Measurements from ENCODE around the gene HDHD3. TPM values are rescaled to one million over a fixed set of nuclear protein-coding genes. Genes with fewer than 3 reads are reported as not detected.
A peak's percentile ranks its signal among the peaks of the same experiment; 100 is the strongest.
"Not testable (repeated sequence)": the region's sequence is repeated elsewhere in the genome, so short reads cannot be mapped to it uniquely, and the experiment has no call there.

The HDHD3 gene
- total and polyA plus RNA-seq, 9 donors = 4.1 to 11.3 (median 5.6) TPM

- peaks cover 14% of the 10 kb centered on the region for H3K4me1 ChIP-seq (ENCODE audit: control insufficient read depth, insufficient read depth, low read length)
- not testable (repeated sequence) for H3K27me3 ChIP-seq (ENCODE audit: control insufficient read depth, insufficient read depth, low read length); H3K9me3 ChIP-seq (replicated peaks; ENCODE audit: control insufficient read depth, low read depth, low read length); H3K27ac ChIP-seq (ENCODE audit: low read length); H3K4me3 ChIP-seq (ENCODE audit: low read length)
- peaks cover 23% of the 10 kb centered on the region for H3K36me3 ChIP-seq (ENCODE audit: control insufficient read depth, insufficient read depth, low read length)
- WGBS (ENCODE audit: insufficient coverage) = 13% methylated on average over 2 of the region's 7 CpGs
- DNase-seq = peak; percentile 89
Observed at GRCh38 chr9:113406873-113407511, 30.2 kb upstream of the HDHD3 start.

- peaks cover 15% of the 10 kb centered on the region for H3K4me1 ChIP-seq (ENCODE audit: control insufficient read depth, insufficient read depth, low read length)
- H3K27me3 ChIP-seq (ENCODE audit: control insufficient read depth, insufficient read depth, low read length); H3K9me3 ChIP-seq (replicated peaks; ENCODE audit: control insufficient read depth, low read depth, low read length); H3K27ac ChIP-seq (ENCODE audit: low read length); H3K4me3 ChIP-seq (ENCODE audit: low read length); DNase-seq: not testable (repeated sequence)
- WGBS (ENCODE audit: insufficient coverage) = 91% methylated on average over 4 of the region's 9 CpGs
- peaks cover 23% of the 10 kb centered on the region for H3K36me3 ChIP-seq (ENCODE audit: control insufficient read depth, insufficient read depth, low read length)
Observed at GRCh38 chr9:113406353-113406752, 29.6 kb upstream of the HDHD3 start.

- no CpG with 5 or more reads among the region's 2 CpGs for WGBS (ENCODE audit: insufficient coverage)
- H3K27ac ChIP-seq (ENCODE audit: low read length) = no peak overlapping the region
- H3K4me3 ChIP-seq (ENCODE audit: low read length) = no peak overlapping the region
- H3K9me3 ChIP-seq (replicated peaks; ENCODE audit: control insufficient read depth, low read depth, low read length) = no peaks in the 10 kb centered on the region
- H3K27me3 ChIP-seq (ENCODE audit: control insufficient read depth, insufficient read depth, low read length) = no peaks in the 10 kb centered on the region
- peaks cover 15% of the 10 kb centered on the region for H3K36me3 ChIP-seq (ENCODE audit: control insufficient read depth, insufficient read depth, low read length)
- peaks cover 17% of the 10 kb centered on the region for H3K4me1 ChIP-seq (ENCODE audit: control insufficient read depth, insufficient read depth, low read length)
- DNase-seq = no peak
Observed at GRCh38 chr9:113403646-113404045, 26.9 kb upstream of the HDHD3 start.

- under 1% methylated on average over 47 of the region's 50 CpGs for WGBS (ENCODE audit: insufficient coverage)
- Histone ChIP-seq H3K4me1 (ENCODE audit: control insufficient read depth, insufficient read depth, low read length) (peaks cover 20% of the 10 kb centered on the region), H3K9me3 (replicated peaks; ENCODE audit: control insufficient read depth, low read depth, low read length) (no peaks in the 10 kb centered on the region), H3K4me3 (ENCODE audit: low read length) (peak within 1 kb of the TSS; percentile 78), H3K36me3 (ENCODE audit: control insufficient read depth, insufficient read depth, low read length) (no peaks in the 10 kb centered on the region), H3K27me3 (ENCODE audit: control insufficient read depth, insufficient read depth, low read length) (no peaks in the 10 kb centered on the region), H3K27ac (ENCODE audit: low read length) (peak within 1 kb of the TSS; percentile 61)
- DNase-seq = peak; percentile 100
Observed at GRCh38 chr9:113401027-113401792, 24.4 kb upstream of the HDHD3 start, which contains the start of gene ALAD. ALAD (minus strand) TSS chr9:113401284; CDS start chr9:113393559, 7,725 bp downstream.

DNA sequence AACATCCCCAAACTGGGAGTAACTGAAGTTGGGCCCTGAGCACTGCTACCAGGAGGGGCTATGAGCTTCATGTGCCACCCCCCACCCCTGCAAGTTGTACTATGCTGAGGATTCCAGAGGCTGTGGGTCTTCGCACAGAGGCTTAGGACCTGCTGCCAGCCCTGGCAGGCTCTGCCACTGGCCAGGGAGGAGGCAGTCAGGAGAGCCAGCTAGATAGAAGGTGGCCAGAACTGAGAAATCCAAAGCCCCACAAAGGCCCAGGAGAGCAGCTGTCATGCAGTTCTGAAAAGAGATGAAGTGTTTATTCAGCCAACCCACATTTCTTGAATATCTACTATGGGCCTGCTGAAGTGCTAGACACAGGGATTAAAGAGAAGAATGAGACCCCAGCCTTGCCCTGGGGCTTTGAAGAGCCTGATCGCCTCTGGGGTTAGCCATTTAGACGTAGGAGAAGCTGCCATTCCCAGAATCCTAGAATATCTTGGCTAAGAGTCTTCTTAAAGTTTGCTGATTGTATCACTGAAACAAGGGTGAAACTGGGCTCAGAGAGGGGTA is 22.9 kb upstream of the HDHD3 start:
- no peak overlapping the region for H3K27ac ChIP-seq (ENCODE audit: low read length)
- H3K27me3 ChIP-seq (ENCODE audit: control insufficient read depth, insufficient read depth, low read length) = no peaks in the 10 kb centered on the region
- WGBS (ENCODE audit: insufficient coverage) = 77% methylated on average over 2 of the region's 3 CpGs
- no peaks in the 10 kb centered on the region for H3K9me3 ChIP-seq (replicated peaks; ENCODE audit: control insufficient read depth, low read depth, low read length)
- H3K4me1 ChIP-seq (ENCODE audit: control insufficient read depth, insufficient read depth, low read length) = peaks cover 20% of the 10 kb centered on the region
- no peak overlapping the region for H3K4me3 ChIP-seq (ENCODE audit: low read length)
- H3K36me3 ChIP-seq (ENCODE audit: control insufficient read depth, insufficient read depth, low read length) = peaks cover 5% of the 10 kb centered on the region
- DNase-seq = no peak

DNA sequence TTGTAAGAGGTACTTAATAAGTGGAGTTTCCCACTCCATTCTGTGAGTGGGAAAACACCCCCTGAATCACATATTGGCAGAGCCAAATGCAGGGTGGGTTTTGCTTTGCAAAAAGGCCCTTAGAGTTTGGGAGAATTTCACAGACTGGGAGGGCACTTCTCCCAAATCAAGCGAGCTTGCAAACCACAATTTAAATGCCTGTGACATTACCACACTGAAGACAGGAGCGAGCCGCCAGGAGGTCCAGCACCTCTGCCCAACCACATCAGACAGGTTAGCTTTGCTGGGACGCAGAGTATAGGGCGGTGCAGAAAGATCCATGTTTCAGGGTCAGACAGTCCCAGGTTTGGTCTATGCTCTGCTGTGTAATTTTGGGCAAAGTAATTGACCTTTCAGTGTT is 22.0 kb upstream of the HDHD3 start:
- Histone ChIP-seq H3K4me1 (ENCODE audit: control insufficient read depth, insufficient read depth, low read length) (peaks cover 20% of the 10 kb centered on the region), H3K36me3 (ENCODE audit: control insufficient read depth, insufficient read depth, low read length) (peaks cover 5% of the 10 kb centered on the region), H3K9me3 (replicated peaks; ENCODE audit: control insufficient read depth, low read depth, low read length) (no peaks in the 10 kb centered on the region), H3K4me3 (ENCODE audit: low read length) (no peak overlapping the region), H3K27me3 (ENCODE audit: control insufficient read depth, insufficient read depth, low read length) (no peaks in the 10 kb centered on the region), H3K27ac (ENCODE audit: low read length) (no peak overlapping the region)
- no peak for DNase-seq
- WGBS (ENCODE audit: insufficient coverage) = 88% methylated on average over 3 of the region's 5 CpGs

- Histone ChIP-seq H3K36me3 (ENCODE audit: control insufficient read depth, insufficient read depth, low read length) (peaks cover 14% of the 10 kb centered on the region), H3K9me3 (replicated peaks; ENCODE audit: control insufficient read depth, low read depth, low read length) (no peaks in the 10 kb centered on the region), H3K4me3 (ENCODE audit: low read length) (no peak overlapping the region), H3K27ac (ENCODE audit: low read length) (no peak overlapping the region), H3K4me1 (ENCODE audit: control insufficient read depth, insufficient read depth, low read length) (peaks cover 20% of the 10 kb centered on the region), H3K27me3 (ENCODE audit: control insufficient read depth, insufficient read depth, low read length) (no peaks in the 10 kb centered on the region)
- WGBS (ENCODE audit: insufficient coverage) = 73% methylated on average over 2 of the region's 3 CpGs
- no peak for DNase-seq
Observed at GRCh38 chr9:113397203-113397631, 20.4 kb upstream of the HDHD3 start.

- H3K4me1 ChIP-seq (ENCODE audit: control insufficient read depth, insufficient read depth, low read length) = peaks cover 11% of the 10 kb centered on the region
- peaks cover 33% of the 10 kb centered on the region for H3K36me3 ChIP-seq (ENCODE audit: control insufficient read depth, insufficient read depth, low read length)
- H3K9me3 ChIP-seq (replicated peaks; ENCODE audit: control insufficient read depth, low read depth, low read length) = no peaks in the 10 kb centered on the region
- no peak for DNase-seq
- 95% methylated on average over 6 of the region's 9 CpGs for WGBS (ENCODE audit: insufficient coverage)
- H3K27me3 ChIP-seq (ENCODE audit: control insufficient read depth, insufficient read depth, low read length) = no peaks in the 10 kb centered on the region
- H3K4me3 ChIP-seq (ENCODE audit: low read length) = no peak overlapping the region
- no peak overlapping the region for H3K27ac ChIP-seq (ENCODE audit: low read length)
Observed at GRCh38 chr9:113395000-113395861, 18.4 kb upstream of the HDHD3 start.

- 97% methylated on average over 4 of the region's 7 CpGs for WGBS (ENCODE audit: insufficient coverage)
- H3K36me3 ChIP-seq (ENCODE audit: control insufficient read depth, insufficient read depth, low read length) = peaks cover 50% of the 10 kb centered on the region
Observed at GRCh38 chr9:113393281-113393680, 16.5 kb upstream of the HDHD3 start.

More at GRCh38 chr9:113393281-113393680, 16.5 kb upstream of the HDHD3 start:
- no peak for DNase-seq
- Histone ChIP-seq H3K9me3 (replicated peaks; ENCODE audit: control insufficient read depth, low read depth, low read length) (no peaks in the 10 kb centered on the region), H3K27me3 (ENCODE audit: control insufficient read depth, insufficient read depth, low read length) (no peaks in the 10 kb centered on the region), H3K4me3 (ENCODE audit: low read length) (no peak overlapping the region), H3K27ac (ENCODE audit: low read length) (no peak overlapping the region), H3K4me1 (ENCODE audit: control insufficient read depth, insufficient read depth, low read length) (peaks cover 2% of the 10 kb centered on the region)
